Panc1 (cell line): Measurements from ENCODE around the gene LRRC74B. TPM values are rescaled to one million over a fixed set of nuclear protein-coding genes. Genes with fewer than 3 reads are reported as not detected.

Experiments
- ATAC-seq: fragments of 200-7000 bp; cut with Tn5 transposase; 2 replicates; pipeline ENCODE4 v1.9.1; 2020; ENCODE audit warnings: mild to moderate bottlenecking, moderate library complexity
- BruUV-seq: library from RNA; stranded (reverse); fragments of 400-500 nt; replicated peaks from 2 replicates; lab custom pipeline; 2021; lab: Mats Ljungman, UMichigan
- CTCF ChIA-PET: fragments of 300-600 bp; sonication (Branson Sonifier 250); formaldehyde crosslinking; loops from one replicate; lab custom pipeline; 2022; ENCODE audit warnings: antibody characterized with exemption; lab: Charles Lee
- POLR2A ChIA-PET: fragments of 300-600 bp; sonication (Branson Sonifier 250); formaldehyde crosslinking; loops from one replicate; lab custom pipeline; 2022; ENCODE audit warnings: antibody characterized with exemption; lab: Charles Lee
- DNase-seq: peaks from one replicate; pipeline ENCODE4 v3.0.0-alpha.2; 2010; ENCODE audit warnings: low read depth, low spot score
- H3K27ac ChIP-seq: 2 replicates; pipeline ENCODE4 v1.5.1; 2011; ENCODE audit warnings: mild to moderate bottlenecking, low read length, inconsistent platforms
- H3K27me3 ChIP-seq: fragments of 200-500 bp; sonication (Bioruptor generic); 2 replicates; pipeline ENCODE4 v1.6.0; 2014; ENCODE audit warnings: low read length, inconsistent platforms; ENCODE audit not compliant: control insufficient read depth, insufficient read depth
- H3K36me3 ChIP-seq: fragments of 200-500 bp; sonication (Bioruptor generic); 2 replicates; pipeline ENCODE4 v1.5.1; 2014; ENCODE audit warnings: inconsistent platforms, mild to moderate bottlenecking, low read length, moderate library complexity; ENCODE audit not compliant: control insufficient read depth, insufficient read depth
- H3K4me1 ChIP-seq: 2 replicates; pipeline ENCODE4 v1.5.1; 2011; ENCODE audit warnings: inconsistent platforms, mild to moderate bottlenecking, low read length, moderate library complexity; ENCODE audit not compliant: control insufficient read depth, insufficient read depth
- H3K4me3 ChIP-seq, 2 experiments: 2 replicates each; pipeline ENCODE4 v1.5.1; 2011 to 2012; ENCODE audit warnings: low read depth in 2 of 2, low read length in 2 of 2, mild to moderate bottlenecking in 2 of 2, inconsistent platforms in 1 of 2, moderate library complexity in 1 of 2
- H3K9me3 ChIP-seq: fragments of 200-500 bp; sonication (Bioruptor generic); 2 replicates; pipeline ENCODE4 v1.5.1; 2014; ENCODE audit warnings: low read depth, mild to moderate bottlenecking, inconsistent platforms, low read length, moderate library complexity; ENCODE audit not compliant: control insufficient read depth, insufficient read depth
- CTCF ChIP-seq: fragments of 450-650 bp; IDR thresholded peaks from 2 replicates; pipeline ENCODE4 v1.5.1; 2017; ENCODE audit warnings: mild to moderate bottlenecking
- POLR2AphosphoS5 ChIP-seq: IDR thresholded peaks from 2 replicates; pipeline ENCODE4 v1.6.1; 2012; ENCODE audit warnings: mild to moderate bottlenecking, low read depth, low read length, moderate library complexity
- REST ChIP-seq, 2 experiments: IDR thresholded peaks; 2 replicates each; pipeline ENCODE4 v1.6.1; 2011 to 2012; ENCODE audit warnings: low read depth in 2 of 2, control low read depth in 1 of 2, low read length in 1 of 2, mild to moderate bottlenecking in 1 of 2, moderate library complexity in 1 of 2; ENCODE audit not compliant: insufficient read depth in 1 of 2
- SIN3A ChIP-seq: IDR thresholded peaks from 2 replicates; pipeline ENCODE4 v1.6.1; 2012; ENCODE audit warnings: low read depth, mild to moderate bottlenecking, low read length, moderate library complexity, borderline replicate concordance; ENCODE audit not compliant: insufficient read depth
- TCF7L2 ChIP-seq: IDR thresholded peaks from 2 replicates; pipeline ENCODE4 v1.6.1; 2011; ENCODE audit warnings: mild to moderate bottlenecking, low read depth, low read length, inconsistent platforms
- in situ Hi-C: cut with HindIII; loops from 2 replicates; pipeline ENCODE4 v1.10.0; 2016; ENCODE audit warnings: low sequenced_read_pairs, low pct_unique_long_range_greater_than_20kb
- intact Hi-C: fragments of 100-400 bp; cut with micrococcal nuclease; formaldehyde crosslinking; loops from one replicate; pipeline ENCODE4 v1.10.0; 2022; ENCODE audit not compliant: unreplicated experiment
- total RNA-seq: library from RNA; stranded (reverse); gene quantifications from one replicate; pipeline ENCODE4 v1.2.1, GENCODE V29; 2021; ENCODE audit not compliant: unreplicated experiment

Gene LRRC74B
- total RNA-seq, 1 experiment from 2014 or later: not detected

- no TSS peak for BruUV-seq
- ATAC-seq: no peak
- ChIA-PET POLR2A (no interaction called here), CTCF (no interaction called here)
- no peaks in the 10 kb centered on the region for H3K36me3 ChIP-seq
- H3K4me3 ChIP-seq: no peak overlapping the region
- no peak overlapping the region for H3K27ac ChIP-seq
- H3K4me1 ChIP-seq: no peaks in the 10 kb centered on the region
- no peaks in the 10 kb centered on the region for H3K9me3 ChIP-seq
- DNase-seq: no peak
- no peaks in the 10 kb centered on the region for H3K27me3 ChIP-seq
- in situ Hi-C loops: no loop called here
- TF ChIP-seq TCF7L2 (no peak), CTCF (no peak), SIN3A (no peak), REST (IDR thresholded peaks at IDR 0.05; ENCODE audit: insufficient read depth in 1 of 2, low read depth in 2 of 2, low read length in 1 of 2) (no peak), POLR2AphosphoS5 (no peak)
- intact Hi-C loops: no loop called here
Measured at GRCh38 chr22:21034989-21035388, 10.8 kb upstream of the LRRC74B start.

GRCh38 chr22:21038405-21038804 lies 7.3 kb upstream of the LRRC74B start:
- POLR2A ChIA-PET: no interaction called here

More at GRCh38 chr22:21038405-21038804, 7.3 kb upstream of the LRRC74B start:
- no peak overlapping the region for H3K4me3 ChIP-seq
- ATAC-seq: no peak
- intact Hi-C loops: no loop called here
- no peak for DNase-seq
- H3K36me3 ChIP-seq: no peaks in the 10 kb centered on the region
- H3K4me1 ChIP-seq: no peaks in the 10 kb centered on the region
- in situ Hi-C loops: no loop called here
- H3K27me3 ChIP-seq: no peaks in the 10 kb centered on the region
- H3K9me3 ChIP-seq: no peaks in the 10 kb centered on the region
- BruUV-seq: no TSS peak
- CTCF ChIA-PET: no interaction called here
- no peak for TF ChIP-seq CTCF
- TF ChIP-seq SIN3A: no peak
- TF ChIP-seq TCF7L2: no peak
- no peak for TF ChIP-seq POLR2AphosphoS5
- no peak for TF ChIP-seq REST (IDR thresholded peaks at IDR 0.05; ENCODE audit: insufficient read depth in 1 of 2, low read depth in 2 of 2, low read length in 1 of 2)
- no peak overlapping the region for H3K27ac ChIP-seq
